Neural cell (in vitro differentiated cells): ENCODE results near the gene LRRC42. TPM values are rescaled to one million over a fixed set of nuclear protein-coding genes. Genes with fewer than 3 reads are reported as not detected.

Source experiments
- H2AFZ ChIP-seq: fragments of 200-600, 300-800 bp; sonication (generic), shearing (Covaris generic); 2 replicates; pipeline ENCODE4 v1.6.0; 2014; ENCODE audit warnings: low read depth, mild to moderate bottlenecking, antibody characterized with exemption, low read length, moderate library complexity
- H3F3A ChIP-seq: fragments of 200-600 bp; shearing (Covaris generic); 2 replicates; pipeline ENCODE4 v1.6.1; 2016; ENCODE audit warnings: mild to moderate bottlenecking, moderate library complexity, mixed read lengths, antibody characterized with exemption, low read length; ENCODE audit not compliant: insufficient read depth, poor library complexity, severe bottlenecking
- H3K27ac ChIP-seq: fragments of 200-600, 300-800 bp; sonication (generic), shearing (Covaris generic); 2 replicates; pipeline ENCODE4 v1.5.1; 2014; ENCODE audit warnings: mild to moderate bottlenecking, low read length, moderate library complexity
- H3K27me3 ChIP-seq: fragments of 300-800, 200-600 bp; sonication (generic), shearing (Covaris generic); 2 replicates; pipeline ENCODE4 v1.6.0; 2014; ENCODE audit warnings: mild to moderate bottlenecking, low read depth, low read length, moderate library complexity; ENCODE audit not compliant: insufficient read depth
- H3K36me3 ChIP-seq: fragments of 300-800, 200-600 bp; sonication (generic), shearing (Covaris generic); 2 replicates; pipeline ENCODE4 v1.5.1; 2014; ENCODE audit warnings: mild to moderate bottlenecking, antibody characterized with exemption, low read length, moderate library complexity; ENCODE audit not compliant: insufficient read depth
- H3K4me2 ChIP-seq: fragments of 300-800, 200-600 bp; sonication (generic), shearing (Covaris generic); 2 replicates; pipeline ENCODE4 v1.6.0; 2014; ENCODE audit warnings: mild to moderate bottlenecking, low read length
- H3K4me3 ChIP-seq: fragments of 300-800, 200-600 bp; sonication (generic), shearing (Covaris generic); 2 replicates; pipeline ENCODE4 v1.5.1; 2014; ENCODE audit warnings: mild to moderate bottlenecking, low read length, moderate library complexity
- H3K79me2 ChIP-seq: fragments of 200-600 bp; shearing (Covaris generic); replicated peaks from 2 replicates; pipeline ENCODE4 v1.6.0; 2014; ENCODE audit warnings: mild to moderate bottlenecking, low read length, moderate library complexity; ENCODE audit not compliant: insufficient read depth
- H3K9ac ChIP-seq: fragments of 300-800, 200-600 bp; sonication (generic), shearing (Covaris generic); 2 replicates; pipeline ENCODE4 v1.6.1; 2016; ENCODE audit warnings: mild to moderate bottlenecking, low read length, mixed read lengths
- H3K9me2 ChIP-seq: fragments of 200-600 bp; shearing (Covaris generic); 2 replicates; pipeline ENCODE4 v1.6.1; 2016; ENCODE audit warnings: mild to moderate bottlenecking, low read length, mixed read lengths; ENCODE audit not compliant: insufficient read depth
- H3K9me3 ChIP-seq: fragments of 200-600, 300-800 bp; sonication (generic), shearing (Covaris generic); 2 replicates; pipeline ENCODE4 v1.6.1; 2016; ENCODE audit warnings: mild to moderate bottlenecking, mixed run types, low read length, moderate library complexity, mixed read lengths
- H4K20me1 ChIP-seq: fragments of 200-600 bp; shearing (Covaris generic); 2 replicates; pipeline ENCODE4 v1.6.1; 2016; ENCODE audit warnings: mild to moderate bottlenecking, mixed run types; ENCODE audit not compliant: insufficient read depth
- CTCF ChIP-seq: fragments of 450-650 bp; IDR thresholded peaks from 2 replicates; pipeline ENCODE4 v1.5.1; 2014; ENCODE audit warnings: antibody characterized with exemption, mild to moderate bottlenecking, moderate library complexity; ENCODE audit not compliant: poor library complexity, severe bottlenecking
- EP300 ChIP-seq: fragments of 450-650 bp; conservative IDR thresholded peaks from 2 replicates; pipeline ENCODE4 v1.6.1; 2014; ENCODE audit warnings: antibody characterized with exemption, mild to moderate bottlenecking, moderate library complexity; ENCODE audit not compliant: poor library complexity, severe bottlenecking
- EZH2 ChIP-seq: fragments of 200-600, 300-800 bp; shearing (Covaris generic), sonication (generic); IDR thresholded peaks from 2 replicates; pipeline ENCODE4 v1.6.1; 2014; ENCODE audit warnings: antibody characterized with exemption, low read length, borderline replicate concordance, mild to moderate bottlenecking; ENCODE audit not compliant: insufficient read depth, poor library complexity, severe bottlenecking
- MXI1 ChIP-seq: fragments of 450-650 bp; conservative IDR thresholded peaks from 2 replicates; pipeline ENCODE4 v1.6.1; 2014; ENCODE audit warnings: antibody characterized with exemption, mild to moderate bottlenecking; ENCODE audit not compliant: poor library complexity, severe bottlenecking
- POLR2AphosphoS5 ChIP-seq: IDR thresholded peaks from 2 replicates; pipeline ENCODE4 v1.6.1; 2012
- RAD21 ChIP-seq: fragments of 450-650 bp; conservative IDR thresholded peaks from 2 replicates; pipeline ENCODE4 v1.6.1; 2014; ENCODE audit warnings: antibody characterized with exemption, mild to moderate bottlenecking, moderate library complexity
- SMC3 ChIP-seq: fragments of 450-650 bp; conservative IDR thresholded peaks from 2 replicates; pipeline ENCODE4 v1.6.1; 2014; ENCODE audit warnings: antibody characterized with exemption, mild to moderate bottlenecking, moderate library complexity; ENCODE audit not compliant: poor library complexity
- TAF1 ChIP-seq: IDR thresholded peaks from 2 replicates; pipeline ENCODE4 v1.6.1; 2012; ENCODE audit warnings: low read depth
- polyA plus RNA-seq: library from polyadenylated mRNA; depleted of rRNA; stranded (reverse); fragments of >200 nt; gene quantifications from 2 replicates; pipeline ENCODE4 v1.2.3, GENCODE V29; 2014
- TF ChIP-seq, protein P1 (sequence below): IDR thresholded peaks from 2 replicates; pipeline ENCODE4 v1.6.1; 2012; ENCODE audit warnings: borderline replicate concordance

Gene LRRC42
- polyA plus RNA-seq, 1 donor from 2014 or later, result 23.9 TPM

DNA sequence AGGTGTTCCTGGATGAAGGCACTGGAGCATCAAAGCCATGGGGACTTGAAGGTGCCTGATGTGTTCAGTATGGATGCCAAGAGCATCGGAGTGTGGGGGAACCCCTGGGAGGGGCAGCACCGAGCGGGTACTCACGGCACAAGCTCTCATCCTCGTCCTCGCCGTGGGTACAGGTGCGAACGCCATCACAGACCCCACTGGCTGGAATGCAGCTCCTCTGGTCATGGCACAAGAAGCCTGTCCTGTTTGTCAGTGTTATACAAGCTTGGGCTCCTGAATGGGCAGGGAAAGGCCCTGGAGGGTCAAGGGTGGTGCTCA is 65.8 kb downstream of the LRRC42 start:
- Histone ChIP-seq H4K20me1 (no peaks in the 10 kb centered on the region), H3K36me3 (no peaks in the 10 kb centered on the region), H2AFZ (no peak overlapping the region), H3K4me2 (no peak overlapping the region), H3K79me2 (no peaks in the 10 kb centered on the region), H3K27ac (no peak overlapping the region), H3K9me2 (no peaks in the 10 kb centered on the region), H3F3A (no peaks in the 10 kb centered on the region), H3K4me3 (no peak overlapping the region), H3K27me3 (no peaks in the 10 kb centered on the region), H3K9ac (no peak overlapping the region), H3K9me3 (no peaks in the 10 kb centered on the region)
- no peak for TF ChIP-seq SMC3
- TF ChIP-seq, protein P1, sequence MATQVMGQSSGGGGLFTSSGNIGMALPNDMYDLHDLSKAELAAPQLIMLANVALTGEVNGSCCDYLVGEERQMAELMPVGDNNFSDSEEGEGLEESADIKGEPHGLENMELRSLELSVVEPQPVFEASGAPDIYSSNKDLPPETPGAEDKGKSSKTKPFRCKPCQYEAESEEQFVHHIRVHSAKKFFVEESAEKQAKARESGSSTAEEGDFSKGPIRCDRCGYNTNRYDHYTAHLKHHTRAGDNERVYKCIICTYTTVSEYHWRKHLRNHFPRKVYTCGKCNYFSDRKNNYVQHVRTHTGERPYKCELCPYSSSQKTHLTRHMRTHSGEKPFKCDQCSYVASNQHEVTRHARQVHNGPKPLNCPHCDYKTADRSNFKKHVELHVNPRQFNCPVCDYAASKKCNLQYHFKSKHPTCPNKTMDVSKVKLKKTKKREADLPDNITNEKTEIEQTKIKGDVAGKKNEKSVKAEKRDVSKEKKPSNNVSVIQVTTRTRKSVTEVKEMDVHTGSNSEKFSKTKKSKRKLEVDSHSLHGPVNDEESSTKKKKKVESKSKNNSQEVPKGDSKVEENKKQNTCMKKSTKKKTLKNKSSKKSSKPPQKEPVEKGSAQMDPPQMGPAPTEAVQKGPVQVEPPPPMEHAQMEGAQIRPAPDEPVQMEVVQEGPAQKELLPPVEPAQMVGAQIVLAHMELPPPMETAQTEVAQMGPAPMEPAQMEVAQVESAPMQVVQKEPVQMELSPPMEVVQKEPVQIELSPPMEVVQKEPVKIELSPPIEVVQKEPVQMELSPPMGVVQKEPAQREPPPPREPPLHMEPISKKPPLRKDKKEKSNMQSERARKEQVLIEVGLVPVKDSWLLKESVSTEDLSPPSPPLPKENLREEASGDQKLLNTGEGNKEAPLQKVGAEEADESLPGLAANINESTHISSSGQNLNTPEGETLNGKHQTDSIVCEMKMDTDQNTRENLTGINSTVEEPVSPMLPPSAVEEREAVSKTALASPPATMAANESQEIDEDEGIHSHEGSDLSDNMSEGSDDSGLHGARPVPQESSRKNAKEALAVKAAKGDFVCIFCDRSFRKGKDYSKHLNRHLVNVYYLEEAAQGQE, result no peak
- no peak for TF ChIP-seq CTCF
- no peak for TF ChIP-seq TAF1
- no peak for TF ChIP-seq POLR2AphosphoS5
- no peak for TF ChIP-seq RAD21
- TF ChIP-seq EZH2, result no peak
- TF ChIP-seq MXI1, result no peak
- no peak for TF ChIP-seq EP300

- Histone ChIP-seq H3K9ac (no peak overlapping the region), H3F3A (no peaks in the 10 kb centered on the region), H3K27me3 (no peaks in the 10 kb centered on the region), H3K4me3 (no peak overlapping the region), H3K4me2 (no peak overlapping the region), H3K9me3 (no peaks in the 10 kb centered on the region), H3K79me2 (no peaks in the 10 kb centered on the region), H4K20me1 (no peaks in the 10 kb centered on the region), H3K36me3 (no peaks in the 10 kb centered on the region), H2AFZ (no peak overlapping the region), H3K9me2 (no peaks in the 10 kb centered on the region), H3K27ac (no peak overlapping the region)
- TF ChIP-seq MXI1 (no peak), EP300 (no peak), RAD21 (no peak), SMC3 (no peak), EZH2 (no peak), POLR2AphosphoS5 (no peak)
These were observed 66.7 kb downstream of the LRRC42 start for GRCh38 chr1:54012863-54013262.
